Mucosa of rectum (tissue), 2 donors: ENCODE measurements around the gene RAB17.

Experiments
- H3K27ac ChIP-seq, 2 donors: one replicate each; pipeline ENCODE4 v1.7.0; 2013; ENCODE audit warnings: inconsistent platforms in 2 of 2, low read depth in 2 of 2, low read length in 2 of 2
- H3K27me3 ChIP-seq, 2 donors: one replicate each; pipeline ENCODE4 v1.7.0; 2013; ENCODE audit warnings: low read length in 2 of 2; ENCODE audit not compliant: control insufficient read depth in 2 of 2, insufficient read depth in 2 of 2
- H3K36me3 ChIP-seq, 2 donors: one replicate each; pipeline ENCODE4 v1.7.0; 2013; ENCODE audit warnings: low read length in 2 of 2; ENCODE audit not compliant: control insufficient read depth in 2 of 2, insufficient read depth in 2 of 2
- H3K4me1 ChIP-seq, 2 donors: one replicate each; pipeline ENCODE4 v1.7.0; 2013; ENCODE audit warnings: low read length in 2 of 2, mild to moderate bottlenecking in 1 of 2; ENCODE audit not compliant: control insufficient read depth in 2 of 2, insufficient read depth in 2 of 2
- H3K4me3 ChIP-seq, 2 donors: one replicate each; pipeline ENCODE4 v1.7.0; 2013; ENCODE audit warnings: low read length in 2 of 2
- H3K9ac ChIP-seq, 2 donors: one replicate each; pipeline ENCODE4 v1.7.0; 2013; ENCODE audit warnings: low read length in 2 of 2, low read depth in 1 of 2, mild to moderate bottlenecking in 1 of 2
- H3K9me3 ChIP-seq, 2 donors: one replicate each; pipeline ENCODE4 v1.7.0; 2013; ENCODE audit warnings: low read length in 2 of 2; ENCODE audit not compliant: control insufficient read depth in 2 of 2
- donor health status: healthy.
- donor health status: Normal muscosa, but diverticular disease.

The RAB17 gene

GRCh38 chr2:237547841-237548416, 42.6 kb downstream of the RAB17 start:
- peaks cover 0 to 3% of the 10 kb centered on the region in 2 donors for H3K4me1 ChIP-seq
- H3K36me3 ChIP-seq = peaks cover 4 to 39% of the 10 kb centered on the region in 2 donors
- no peak overlapping the region for H3K27ac ChIP-seq
- H3K9ac ChIP-seq = no peak overlapping the region
- H3K4me3 ChIP-seq = no peak overlapping the region
- H3K9me3 ChIP-seq = no peaks in the 10 kb centered on the region
- no peaks in the 10 kb centered on the region for H3K27me3 ChIP-seq

DNA sequence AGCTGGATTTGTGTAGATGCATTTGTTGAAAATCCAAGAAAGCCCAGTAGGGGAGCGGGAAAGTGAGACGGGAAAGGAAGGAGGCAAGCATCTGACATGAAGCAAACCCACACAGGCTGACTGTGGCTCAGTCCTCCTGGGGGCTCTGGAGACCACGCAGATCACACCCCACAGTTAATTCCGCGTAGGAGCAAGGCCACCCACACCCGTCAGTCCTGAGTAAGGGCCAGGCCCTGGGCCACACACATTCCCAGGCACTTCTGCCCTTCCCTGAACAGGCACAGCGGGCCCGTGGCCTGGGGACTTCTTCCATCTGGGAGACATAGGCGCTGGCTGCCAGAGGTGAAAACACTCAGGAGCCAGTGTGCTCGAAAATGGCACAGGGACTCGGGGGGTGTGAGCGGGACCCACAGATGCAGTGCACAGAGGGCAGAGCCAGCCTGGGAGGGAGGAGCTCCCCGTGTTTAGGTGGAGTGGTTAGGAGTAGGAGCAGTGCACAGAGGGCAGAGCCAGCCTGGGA, 43.6 kb downstream of the RAB17 start:
- no peaks in the 10 kb centered on the region for H3K27me3 ChIP-seq
- H3K36me3 ChIP-seq = peaks cover 4 to 36% of the 10 kb centered on the region in 2 donors
- no peak overlapping the region for H3K4me3 ChIP-seq
- H3K9ac ChIP-seq = no peak overlapping the region
- H3K9me3 ChIP-seq = no peaks in the 10 kb centered on the region
- H3K27ac ChIP-seq = peak overlapping the region in 1 of 2 donors; percentile 9
- H3K4me1 ChIP-seq = peaks cover 0 to 3% of the 10 kb centered on the region in 2 donors

DNA sequence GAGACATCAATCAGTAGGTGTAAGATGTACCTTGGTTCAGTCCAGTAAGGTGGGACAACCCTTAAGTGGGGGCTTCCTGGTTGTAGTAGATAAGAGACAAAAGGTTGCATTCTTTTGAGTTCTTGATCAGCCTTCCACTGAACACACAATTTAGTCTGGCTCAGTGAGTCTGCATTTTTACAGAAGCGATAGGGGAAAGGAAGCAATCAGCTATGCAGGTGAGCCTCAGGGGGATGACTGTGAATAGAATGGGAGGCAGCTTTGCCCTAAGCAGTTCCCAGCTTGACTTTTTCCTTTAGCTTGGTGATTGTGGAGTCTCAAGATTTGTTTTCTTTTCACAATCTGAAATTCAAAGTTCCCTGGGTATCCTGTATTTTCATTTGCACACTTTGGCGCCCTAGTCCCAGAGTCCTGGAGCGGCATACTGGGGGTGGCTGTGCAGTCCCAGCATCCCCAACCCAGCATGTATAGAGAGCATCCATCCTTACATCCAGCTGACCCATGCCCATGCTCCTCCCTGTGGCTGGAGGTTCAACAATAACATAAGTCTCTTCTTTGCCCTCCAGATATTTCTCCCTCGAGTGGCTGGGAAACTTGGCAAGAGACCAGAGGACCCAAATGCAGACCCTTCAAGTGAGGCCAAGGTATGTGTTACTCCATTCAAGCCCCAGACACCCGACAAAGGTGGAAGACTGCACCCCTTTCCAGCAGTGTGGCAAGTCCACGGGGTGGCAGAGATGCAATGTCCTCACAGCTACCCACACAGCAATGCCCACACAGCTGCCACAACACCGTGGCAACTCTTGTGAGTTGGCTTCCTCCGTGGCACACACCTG, 44.3 kb downstream of the RAB17 start:
- Histone ChIP-seq H3K4me3 (no peak overlapping the region), H3K27ac (no peak overlapping the region), H3K27me3 (no peaks in the 10 kb centered on the region), H3K9me3 (no peaks in the 10 kb centered on the region), H3K36me3 (peaks cover 4 to 34% of the 10 kb centered on the region in 2 donors), H3K9ac (no peak overlapping the region), H3K4me1 (peaks cover 0 to 5% of the 10 kb centered on the region in 2 donors)

GRCh38 chr2:237542001-237542704, 48.4 kb downstream of the RAB17 start:
- no peaks in the 10 kb centered on the region for H3K27me3 ChIP-seq
- H3K4me3 ChIP-seq = no peak overlapping the region
- H3K9ac ChIP-seq = no peak overlapping the region
- H3K36me3 ChIP-seq = peaks cover 0 to 18% of the 10 kb centered on the region in 2 donors
- H3K9me3 ChIP-seq = no peaks in the 10 kb centered on the region
- H3K27ac ChIP-seq = no peak overlapping the region
- peaks cover 8 to 21% of the 10 kb centered on the region in 2 donors for H3K4me1 ChIP-seq

DNA sequence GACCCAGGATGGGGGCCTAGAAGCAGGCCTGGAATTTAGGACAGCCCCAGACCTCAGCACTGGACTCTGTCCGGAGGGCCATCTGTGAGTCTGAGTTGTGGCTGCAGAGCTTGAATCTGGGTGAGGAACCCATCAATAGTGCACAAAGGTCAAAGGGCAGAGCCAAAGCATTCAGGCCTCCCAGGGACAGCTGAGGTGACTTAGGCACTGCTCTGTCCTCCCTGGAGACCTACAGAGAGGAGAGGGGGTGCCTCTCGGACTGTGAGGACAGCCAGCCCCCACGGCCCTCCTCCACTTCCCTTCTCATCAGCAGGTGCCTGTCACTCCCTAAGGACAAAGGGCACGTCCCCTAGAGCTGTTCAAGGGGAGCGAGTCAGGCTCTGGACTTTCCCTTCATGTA, 49.3 kb downstream of the RAB17 start:
- Histone ChIP-seq H3K9me3 (no peaks in the 10 kb centered on the region), H3K9ac (no peak overlapping the region), H3K27me3 (no peaks in the 10 kb centered on the region), H3K27ac (peak overlapping the region in 1 of 2 donors; percentile 6), H3K4me3 (no peak overlapping the region), H3K4me1 (peaks cover 8 to 21% of the 10 kb centered on the region in 2 donors), H3K36me3 (peaks cover 0 to 17% of the 10 kb centered on the region in 2 donors)

- no peak overlapping the region for H3K4me3 ChIP-seq
- H3K36me3 ChIP-seq = peaks cover 0 to 14% of the 10 kb centered on the region in 2 donors
- H3K4me1 ChIP-seq = peaks cover 8 to 21% of the 10 kb centered on the region in 2 donors
- H3K9me3 ChIP-seq = no peaks in the 10 kb centered on the region
- no peaks in the 10 kb centered on the region for H3K27me3 ChIP-seq
- H3K9ac ChIP-seq = no peak overlapping the region
- H3K27ac ChIP-seq = peak overlapping the region in 1 of 2 donors; percentile 10
Measured at GRCh38 chr2:237540823-237541222, 49.7 kb downstream of the RAB17 start.

- Histone ChIP-seq H3K9ac (no peak overlapping the region), H3K4me1 (peaks cover 8 to 21% of the 10 kb centered on the region in 2 donors), H3K4me3 (no peak overlapping the region), H3K27ac (peak overlapping the region in 1 of 2 donors; percentile 10), H3K36me3 (peaks cover 0 to 12% of the 10 kb centered on the region in 2 donors), H3K27me3 (no peaks in the 10 kb centered on the region), H3K9me3 (no peaks in the 10 kb centered on the region)
Measured at GRCh38 chr2:237540223-237540775, 50.2 kb downstream of the RAB17 start.

DNA sequence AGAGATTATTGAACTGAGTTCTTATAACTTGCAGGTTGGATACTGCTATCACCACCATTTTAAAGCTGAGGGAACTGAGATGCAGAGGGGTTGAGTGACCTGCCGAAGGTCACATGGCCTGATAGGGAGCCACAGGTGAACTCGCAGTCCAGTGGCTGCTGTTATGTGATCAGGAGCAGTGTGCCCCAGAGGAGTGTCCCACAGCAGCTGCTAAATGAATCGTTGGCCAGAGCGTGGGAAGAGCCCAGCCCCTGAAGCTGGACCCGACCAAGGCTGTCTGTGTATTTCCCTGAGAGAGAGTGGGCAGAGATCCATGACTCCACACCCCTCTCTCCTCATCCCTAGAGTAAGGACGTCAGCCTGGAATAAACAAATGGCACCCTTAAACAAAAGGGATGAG, 50.9 kb downstream of the RAB17 start:
- Histone ChIP-seq H3K4me3 (no peak overlapping the region), H3K27me3 (no peaks in the 10 kb centered on the region), H3K4me1 (peaks cover 8 to 21% of the 10 kb centered on the region in 2 donors), H3K9me3 (no peaks in the 10 kb centered on the region), H3K9ac (no peak overlapping the region), H3K36me3 (peaks cover 2 to 18% of the 10 kb centered on the region in 2 donors), H3K27ac (no peak overlapping the region)

- peaks cover 2 to 20% of the 10 kb centered on the region in 2 donors for H3K36me3 ChIP-seq
- H3K27ac ChIP-seq = no peak overlapping the region
- no peaks in the 10 kb centered on the region for H3K27me3 ChIP-seq
Measured at GRCh38 chr2:237538901-237539300, 51.6 kb downstream of the RAB17 start.

More at GRCh38 chr2:237538901-237539300, 51.6 kb downstream of the RAB17 start:
- Histone ChIP-seq H3K4me3 (no peak overlapping the region), H3K9me3 (no peaks in the 10 kb centered on the region), H3K4me1 (peaks cover 8 to 21% of the 10 kb centered on the region in 2 donors), H3K9ac (no peak overlapping the region)
